Umbilical cord (tissue), 2 donors: ENCODE data around the gene DEFB126. TPM values are rescaled to one million over a fixed set of nuclear protein-coding genes. Genes with fewer than 3 reads are reported as not detected.
"Not testable (repeated sequence)": the region's sequence is repeated elsewhere in the genome, so short reads cannot be mapped to it uniquely, and the experiment has no call there.

Experiments
- DNase-seq: peaks from one replicate; pipeline ENCODE4 v3.0.0-alpha.2; 2015; ENCODE audit warnings: low spot score
- total RNA-seq: library from RNA; depleted of rRNA; stranded (reverse); fragments of >200 nt; gene quantifications from one replicate; pipeline ENCODE4 v1.2.3, GENCODE V29; 2014; ENCODE audit warnings: low replicate concordance; ENCODE audit not compliant: insufficient read depth

DEFB126 gene, protein sequence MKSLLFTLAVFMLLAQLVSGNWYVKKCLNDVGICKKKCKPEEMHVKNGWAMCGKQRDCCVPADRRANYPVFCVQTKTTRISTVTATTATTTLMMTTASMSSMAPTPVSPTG
- not detected for total RNA-seq

- DNase-seq = no peak
Observed at GRCh38 chr20:142290-142689, at the start of gene DEFB126. TSS of gene DEFB126 (plus strand) at chr20:142590. CDS start at chr20:142629, 39 bp downstream.

DNA sequence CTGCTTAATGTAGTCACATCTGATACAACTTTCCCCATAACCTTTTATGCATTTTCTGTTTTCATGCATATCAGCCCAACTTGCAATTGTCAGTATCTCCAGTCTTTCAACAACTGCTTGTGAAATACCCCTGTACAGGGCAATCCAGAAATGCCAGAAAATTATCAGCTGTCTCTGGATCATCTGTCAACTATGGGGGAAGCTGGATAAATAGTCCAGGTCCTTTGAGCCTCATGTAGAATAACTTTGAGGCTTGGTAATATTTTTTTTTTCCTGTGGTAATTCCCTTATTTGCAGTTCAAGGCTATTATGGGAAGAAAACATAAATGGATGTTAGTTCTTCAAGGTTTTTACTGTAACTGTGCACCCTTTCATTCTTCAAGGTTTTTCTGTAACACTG lies 48.7 kb upstream of the DEFB126 start:
- no peak for DNase-seq

DNA sequence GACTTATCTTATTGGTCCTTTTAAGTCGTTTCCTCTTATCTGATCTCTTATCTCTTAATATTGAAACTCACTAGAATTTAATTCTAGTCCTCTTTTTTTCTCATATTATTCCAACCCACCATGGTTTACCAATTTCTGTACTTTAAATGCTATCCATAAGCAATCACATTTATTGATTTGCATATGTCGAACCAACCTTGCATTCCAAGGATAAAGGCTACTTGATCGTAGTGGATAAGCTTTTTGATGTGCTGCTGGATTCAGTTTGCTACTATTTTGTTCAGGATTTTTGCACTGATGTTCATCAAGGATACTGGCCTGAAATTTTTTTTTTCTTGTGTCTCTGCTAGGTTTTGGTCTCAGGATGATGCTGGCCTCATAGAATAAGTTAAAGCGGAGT lies 47.2 kb upstream of the DEFB126 start:
- no peak for DNase-seq

DNA sequence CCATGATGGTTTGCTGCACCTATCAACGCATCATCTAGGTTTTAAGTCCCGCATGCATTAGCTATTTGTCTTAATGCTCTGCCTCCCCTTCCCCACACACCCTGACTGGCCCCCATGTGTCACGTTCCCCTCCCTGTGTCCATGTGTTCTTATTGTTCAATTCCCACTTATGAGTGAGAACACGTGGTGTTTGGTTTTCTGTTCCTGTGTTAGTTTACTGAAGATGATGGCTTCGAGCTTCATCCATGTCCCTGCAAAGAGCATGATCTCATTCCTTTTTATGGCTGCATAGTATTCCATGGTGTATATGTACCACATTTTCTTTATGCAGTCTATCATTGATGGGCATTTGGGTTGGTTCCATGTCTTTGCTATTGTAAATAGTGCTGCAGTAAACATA lies 44.7 kb upstream of the DEFB126 start:
- DNase-seq = not testable (repeated sequence)

DNA sequence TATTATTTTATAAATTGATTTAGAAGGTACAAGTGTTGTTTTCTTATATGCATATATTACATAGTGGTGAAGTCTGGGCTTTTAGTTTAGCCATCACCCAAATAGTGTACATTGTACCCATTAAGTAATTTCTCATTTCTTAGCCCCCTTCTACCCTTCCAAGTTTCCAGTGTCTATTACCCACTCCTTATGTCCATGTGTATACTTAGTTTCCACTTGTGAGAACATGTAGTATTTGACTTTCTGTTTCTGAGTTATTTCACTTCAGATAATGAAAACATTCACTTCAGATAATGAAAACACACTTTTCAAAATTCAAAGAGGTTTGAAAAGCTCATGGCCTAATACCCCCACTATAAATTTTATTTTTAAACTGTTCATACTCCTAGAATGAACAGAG lies 40.4 kb upstream of the DEFB126 start:
- DNase-seq = no peak

- no peak for DNase-seq
Observed at GRCh38 chr20:103456-103855, 38.9 kb upstream of the DEFB126 start.

DNA sequence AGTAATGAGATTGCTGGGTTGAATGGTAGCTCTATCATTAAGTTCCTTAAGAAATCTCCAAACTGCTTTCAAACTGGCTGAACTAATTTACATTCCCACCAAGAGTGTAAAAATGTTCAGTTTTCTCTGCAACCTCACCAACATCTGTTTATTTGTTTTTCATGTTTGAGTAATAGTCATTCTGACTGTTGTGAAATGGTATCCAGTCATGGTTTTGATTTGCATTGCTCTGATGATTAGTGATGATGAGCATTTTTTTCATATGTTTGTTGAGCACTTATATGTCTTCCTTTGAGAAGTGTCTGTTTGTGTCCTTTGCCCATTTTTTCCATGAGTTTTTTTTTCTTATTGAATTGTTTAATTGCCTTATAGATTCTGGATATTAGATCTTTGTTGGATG lies 30.0 kb upstream of the DEFB126 start:
- DNase-seq = no peak

DNA sequence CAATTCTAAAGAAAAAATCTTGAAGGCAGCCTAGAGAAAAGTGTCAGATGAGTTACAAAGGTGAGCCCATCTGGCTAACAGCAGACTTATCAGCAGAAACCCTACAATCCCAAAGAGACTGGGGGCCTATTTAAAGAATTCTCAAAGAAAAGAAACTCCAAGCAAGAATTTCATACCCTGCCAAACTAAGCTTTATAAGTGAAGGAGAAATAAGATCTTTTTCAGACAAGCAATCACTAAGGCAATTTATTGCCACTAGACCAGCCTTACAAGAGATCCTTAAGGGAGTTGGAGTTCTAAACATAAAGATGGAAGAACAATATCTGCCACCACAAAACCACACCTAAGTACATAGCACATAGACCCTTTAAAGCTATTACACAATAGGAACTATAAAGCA lies 24.9 kb upstream of the DEFB126 start:
- no peak for DNase-seq

- DNase-seq = not testable (repeated sequence)
Observed at GRCh38 chr20:129786-130323, 12.5 kb upstream of the DEFB126 start.

GRCh38 chr20:137668-138490 lies 4.5 kb upstream of the DEFB126 start:
- no peak for DNase-seq

GRCh38 chr20:145877-146276 lies 3.5 kb downstream of the DEFB126 start:
- DNase-seq = no peak

DNA sequence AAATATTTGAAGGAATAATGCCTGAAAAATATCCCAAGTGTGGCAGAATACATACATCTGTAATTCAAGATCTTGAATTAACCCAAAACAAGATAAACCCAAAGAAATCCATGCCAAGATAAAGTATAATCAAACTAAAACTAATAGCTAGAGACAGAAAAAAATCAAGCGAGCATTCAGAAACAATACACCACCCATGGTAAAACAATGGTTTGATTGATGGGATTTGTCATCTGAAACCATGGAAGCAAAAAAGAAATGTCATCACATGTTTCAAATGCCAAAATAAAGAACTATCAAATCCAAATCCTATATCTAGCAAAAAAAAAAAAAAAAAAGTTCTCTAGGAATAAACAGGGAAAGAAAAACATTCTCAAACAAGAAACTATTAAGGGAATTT lies 9.7 kb downstream of the DEFB126 start:
- no peak for DNase-seq

GRCh38 chr20:157154-157553 lies 14.8 kb downstream of the DEFB126 start, which contains the start of gene DEFB127:
TSS of gene DEFB127 (plus strand) at chr20:157454. CDS start at chr20:157545, 91 bp downstream.
- DNase-seq = no peak

DNA sequence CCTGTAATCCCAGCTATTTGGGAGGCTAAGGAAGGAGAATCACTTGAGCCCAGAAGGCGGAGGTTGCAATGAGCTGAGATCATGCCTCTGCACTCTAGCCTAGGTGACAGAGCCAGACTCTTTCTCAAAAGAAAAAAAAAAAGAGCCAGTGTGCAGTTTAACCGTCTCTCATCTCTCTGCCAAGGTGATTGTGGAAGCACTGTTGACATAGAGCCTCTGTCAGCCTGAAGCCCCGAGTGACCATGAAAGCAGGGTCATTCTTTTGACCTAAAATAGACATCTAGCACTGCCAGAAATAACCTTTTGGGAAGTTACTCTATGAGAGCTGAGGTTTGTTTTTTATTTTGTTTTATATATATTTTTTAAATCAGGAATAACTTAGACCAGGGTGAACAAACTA lies 22.2 kb downstream of the DEFB126 start:
- DNase-seq = no peak

DNA sequence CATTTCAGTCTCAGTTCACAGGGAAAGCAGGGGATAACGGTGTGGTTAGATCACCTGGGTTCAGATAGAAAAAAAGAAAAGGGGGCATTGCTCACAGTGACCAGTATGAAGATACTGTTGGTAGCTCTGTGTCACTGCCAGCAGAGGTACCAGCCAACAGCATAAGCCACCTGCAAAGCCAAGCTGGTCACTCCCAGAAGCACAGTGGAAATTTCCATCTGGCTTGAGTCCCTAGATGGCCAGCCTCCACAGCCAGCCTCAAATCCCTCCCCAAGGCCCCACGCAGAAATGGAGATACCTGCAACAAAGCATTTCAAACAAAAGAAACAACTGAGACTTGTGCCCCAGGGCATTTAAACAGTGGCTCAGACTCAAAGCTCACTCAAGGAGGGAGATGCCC lies 26.5 kb downstream of the DEFB126 start:
- no peak for DNase-seq

DNA sequence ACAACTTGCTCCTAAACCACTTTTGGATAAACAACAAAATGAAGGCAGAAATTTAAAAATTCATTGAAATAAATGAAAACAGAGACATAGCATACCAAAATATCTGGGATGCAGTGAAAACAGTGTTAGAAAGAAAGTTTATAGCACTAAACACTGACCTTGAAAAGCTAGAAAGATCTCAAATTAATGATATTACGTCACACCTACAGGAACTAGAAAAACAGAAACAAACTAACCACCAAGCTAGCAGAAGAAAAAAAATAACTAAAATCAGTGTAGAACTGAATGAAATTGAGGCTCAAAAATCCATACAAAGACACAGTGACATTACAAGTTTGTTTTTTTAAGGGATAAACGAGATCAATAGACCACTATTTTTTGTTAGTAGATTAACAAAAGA lies 41.9 kb downstream of the DEFB126 start:
- no peak for DNase-seq

GRCh38 chr20:187733-188132 lies 45.3 kb downstream of the DEFB126 start:
- no peak for DNase-seq

- no peak for DNase-seq
Observed at GRCh38 chr20:189611-190010, 47.2 kb downstream of the DEFB126 start, which contains the start of gene DEFB128. TSS of gene DEFB128 (minus strand) at chr20:189711. CDS start at chr20:189623, 88 bp downstream.

Other genes starting within 250 kb of the DEFB126 start
- gene DEFB125, start 54.9 kb upstream of the DEFB126 start, total RNA-seq = not detected
- gene DEFB127, start 14.9 kb downstream of the DEFB126 start, total RNA-seq = not detected
- not detected for gene DEFB128, start 47.1 kb downstream of the DEFB126 start, total RNA-seq
- gene DEFB129, start 84.7 kb downstream of the DEFB126 start, total RNA-seq = not detected
- gene DEFB132, start 115.1 kb downstream of the DEFB126 start, total RNA-seq = 2.4 TPM
- not detected for gene C20orf96, start 148.2 kb downstream of the DEFB126 start, total RNA-seq
- gene ZCCHC3, start 155.0 kb downstream of the DEFB126 start, total RNA-seq = 40.0 TPM
- 4.1 TPM for gene SOX12, start 183.0 kb downstream of the DEFB126 start, total RNA-seq
- 13.2 TPM for gene NRSN2, start 204.5 kb downstream of the DEFB126 start, total RNA-seq
- 10.8 TPM for gene TRIB3, start 238.2 kb downstream of the DEFB126 start, total RNA-seq